A673 (cell line): Measurements from ENCODE around the gene ANKRD28.

Source experiments
- CTCF ChIP-seq: fragments of 300-800, 200-600 bp; sonication (generic); conservative IDR thresholded peaks from 2 replicates; pipeline ENCODE4 v1.5.1; 2017; ENCODE audit warnings: low read depth, mild to moderate bottlenecking, antibody characterized with exemption, low read length, moderate library complexity, mixed read lengths
- EZH2 ChIP-seq: fragments of 200-600 bp; sonication (generic); IDR thresholded peaks from 2 replicates; pipeline ENCODE4 v1.6.1; 2017; ENCODE audit warnings: borderline replicate concordance, low read depth, mild to moderate bottlenecking, mixed read lengths, antibody characterized with exemption, low read length; ENCODE audit not compliant: poor library complexity, severe bottlenecking

GRCh38 chr3:15665510-15666150 is 132.1 kb downstream of the ANKRD28 start:
- TF ChIP-seq CTCF (no peak), EZH2 (no peak)
